Lower leg skin (tissue), 3 donors: ENCODE results near the gene SCAMP2.

Experiments used
- POLR2A ChIP-seq, 2 donors: fragments of 450-650 bp; IDR thresholded peaks; one replicate each; pipeline ENCODE4 v1.6.1; 2016 to 2017; ENCODE audit warnings: antibody characterized with exemption in 2 of 2, mild to moderate bottlenecking in 1 of 2, moderate library complexity in 1 of 2
- TF ChIP-seq, protein P1 (sequence below), 3 donors: fragments of 450-650 bp; IDR thresholded peaks; one replicate each; pipeline ENCODE4 v1.5.1; 2016; ENCODE audit warnings: antibody characterized with exemption in 3 of 3, mild to moderate bottlenecking in 3 of 3, moderate library complexity in 2 of 3

DNA sequence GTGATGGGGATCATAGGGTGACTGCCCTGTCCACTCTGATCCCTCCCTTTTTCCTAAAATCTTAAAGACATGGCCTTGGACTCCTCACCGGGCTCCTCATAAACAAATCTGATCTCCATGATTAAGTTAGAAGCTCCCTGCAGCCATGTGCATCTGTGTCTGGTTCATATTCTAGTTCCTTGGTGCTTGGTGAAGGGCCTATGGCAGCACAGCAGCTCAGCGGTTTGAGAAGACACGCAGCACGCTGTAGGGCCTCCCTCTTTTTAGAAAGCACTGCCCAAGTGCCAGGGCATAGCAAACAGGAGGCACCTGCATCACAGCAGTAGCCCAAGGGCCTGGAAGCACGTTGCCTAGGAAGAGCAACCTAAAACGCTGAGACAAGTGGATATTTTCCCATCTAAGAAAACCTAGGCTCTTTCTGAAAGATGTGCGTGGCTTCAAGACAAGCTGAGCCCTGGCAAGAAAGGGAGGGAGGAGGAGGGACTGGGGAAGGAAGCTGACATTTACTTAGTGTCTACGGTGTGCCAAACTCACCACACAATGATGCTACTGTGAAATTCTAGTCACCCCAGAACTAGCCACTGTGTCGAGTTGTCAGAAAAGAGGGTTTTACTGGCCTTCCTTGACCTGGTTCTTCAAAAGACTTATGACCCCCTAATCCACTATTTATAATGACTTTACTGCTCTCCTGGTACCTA lies 15.3 kb downstream of the SCAMP2 start:
- TF ChIP-seq, protein P1, sequence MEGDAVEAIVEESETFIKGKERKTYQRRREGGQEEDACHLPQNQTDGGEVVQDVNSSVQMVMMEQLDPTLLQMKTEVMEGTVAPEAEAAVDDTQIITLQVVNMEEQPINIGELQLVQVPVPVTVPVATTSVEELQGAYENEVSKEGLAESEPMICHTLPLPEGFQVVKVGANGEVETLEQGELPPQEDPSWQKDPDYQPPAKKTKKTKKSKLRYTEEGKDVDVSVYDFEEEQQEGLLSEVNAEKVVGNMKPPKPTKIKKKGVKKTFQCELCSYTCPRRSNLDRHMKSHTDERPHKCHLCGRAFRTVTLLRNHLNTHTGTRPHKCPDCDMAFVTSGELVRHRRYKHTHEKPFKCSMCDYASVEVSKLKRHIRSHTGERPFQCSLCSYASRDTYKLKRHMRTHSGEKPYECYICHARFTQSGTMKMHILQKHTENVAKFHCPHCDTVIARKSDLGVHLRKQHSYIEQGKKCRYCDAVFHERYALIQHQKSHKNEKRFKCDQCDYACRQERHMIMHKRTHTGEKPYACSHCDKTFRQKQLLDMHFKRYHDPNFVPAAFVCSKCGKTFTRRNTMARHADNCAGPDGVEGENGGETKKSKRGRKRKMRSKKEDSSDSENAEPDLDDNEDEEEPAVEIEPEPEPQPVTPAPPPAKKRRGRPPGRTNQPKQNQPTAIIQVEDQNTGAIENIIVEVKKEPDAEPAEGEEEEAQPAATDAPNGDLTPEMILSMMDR (IDR thresholded peaks at IDR 0.05), result no peak
- TF ChIP-seq POLR2A (IDR thresholded peaks at IDR 0.05), result no peak
